Neuronal stem cell (in vitro differentiated cells): ENCODE measurements around the gene ISLR2. TPM values are rescaled to one million over a fixed set of nuclear protein-coding genes. Genes with fewer than 3 reads are reported as not detected.
"Not testable (repeated sequence)": the region's sequence is repeated elsewhere in the genome, so short reads cannot be mapped to it uniquely, and the experiment has no call there.

ENCODE experiments used
- DNase-seq: peaks from one replicate; pipeline ENCODE4 v3.0.0-alpha.2; 2013; ENCODE audit warnings: low spot score
- H2AFZ ChIP-seq: one replicate; pipeline ENCODE4 v1.6.1; 2013; ENCODE audit warnings: mild to moderate bottlenecking, low read length, inconsistent platforms
- H2AK5ac ChIP-seq: 2 replicates; pipeline ENCODE4 v1.6.1; 2013; ENCODE audit warnings: low read depth, mild to moderate bottlenecking, inconsistent platforms, low read length, moderate library complexity, mixed read lengths
- H2BK120ac ChIP-seq: 2 replicates; pipeline ENCODE4 v1.6.1; 2013; ENCODE audit warnings: low read depth, mild to moderate bottlenecking, inconsistent platforms, low read length, moderate library complexity, mixed read lengths
- H2BK12ac ChIP-seq: one replicate; pipeline ENCODE4 v1.6.1; 2013; ENCODE audit warnings: low read length, inconsistent platforms
- H2BK15ac ChIP-seq: 2 replicates; pipeline ENCODE4 v1.6.1; 2013; ENCODE audit warnings: mild to moderate bottlenecking, low read length, inconsistent platforms, mixed read lengths
- H2BK5ac ChIP-seq: one replicate; pipeline ENCODE4 v1.6.1; 2013; ENCODE audit warnings: inconsistent platforms, mild to moderate bottlenecking, low read length, moderate library complexity
- H3K14ac ChIP-seq: one replicate; pipeline ENCODE4 v1.6.1; 2013; ENCODE audit warnings: low read length, inconsistent platforms
- H3K18ac ChIP-seq: 2 replicates; pipeline ENCODE4 v1.6.1; 2013; ENCODE audit warnings: low read length, inconsistent platforms
- H3K23ac ChIP-seq: 2 replicates; pipeline ENCODE4 v1.6.1; 2013; ENCODE audit warnings: low read depth, mild to moderate bottlenecking, mixed read lengths, low read length, inconsistent platforms; ENCODE audit not compliant: poor library complexity
- H3K27ac ChIP-seq: replicated peaks from 3 replicates; pipeline ENCODE4 v1.5.1; 2013; ENCODE audit warnings: low read length, inconsistent platforms
- H3K27me3 ChIP-seq, 3 experiments: 2 replicates each; pipeline ENCODE4 v1.6.1; 2013; ENCODE audit warnings: low read length in 3 of 3, mild to moderate bottlenecking in 2 of 3, inconsistent platforms in 1 of 3, low read depth in 1 of 3, mixed read lengths in 1 of 3, moderate library complexity in 1 of 3; ENCODE audit not compliant: control insufficient read depth in 3 of 3, insufficient read depth in 3 of 3
- H3K36me3 ChIP-seq, 2 donors: replicated peaks in 1 of 2; 2 replicates each; pipeline ENCODE4 v1.6.1; 2013; ENCODE audit warnings: low read length in 2 of 2; ENCODE audit not compliant: control insufficient read depth in 2 of 2, insufficient read depth in 2 of 2
- H3K4ac ChIP-seq: 2 replicates; pipeline ENCODE4 v1.6.1; 2013; ENCODE audit warnings: inconsistent platforms, mild to moderate bottlenecking, low read length, moderate library complexity
- H3K4me1 ChIP-seq, 2 donors: 1 replicate in 1 of 2; 2 replicates in 1 of 2; pipeline ENCODE4 v1.6.1; 2013; ENCODE audit warnings: low read length in 2 of 2, low read depth in 1 of 2; ENCODE audit not compliant: control insufficient read depth in 2 of 2, insufficient read depth in 1 of 2
- H3K4me2 ChIP-seq: one replicate; pipeline ENCODE4 v1.6.1; 2013; ENCODE audit warnings: mild to moderate bottlenecking, low read length, inconsistent platforms; ENCODE audit not compliant: insufficient read depth, poor library complexity, severe bottlenecking
- H3K4me3 ChIP-seq, 2 donors: 2 replicates each; pipeline ENCODE4 v1.5.1; 2013; ENCODE audit warnings: low read length in 2 of 2, mild to moderate bottlenecking in 2 of 2, inconsistent platforms in 1 of 2, moderate library complexity in 1 of 2
- H3K79me1 ChIP-seq: one replicate; pipeline ENCODE4 v1.6.1; 2013; ENCODE audit warnings: low read depth, mild to moderate bottlenecking, inconsistent platforms, low read length, moderate library complexity
- H3K9ac ChIP-seq: one replicate; pipeline ENCODE4 v1.6.1; 2013; ENCODE audit warnings: mild to moderate bottlenecking, low read depth, low read length, inconsistent platforms; ENCODE audit not compliant: poor library complexity
- H3K9me3 ChIP-seq, 2 donors: replicated peaks in 1 of 2; 2 replicates each; pipeline versions ENCODE3 to v1.6.1; 2013; ENCODE audit warnings: low read length in 2 of 2, mild to moderate bottlenecking in 2 of 2, inconsistent platforms in 1 of 2, low read depth in 1 of 2, mixed read lengths in 1 of 2, moderate library complexity in 1 of 2; ENCODE audit not compliant: control insufficient read depth in 2 of 2, insufficient read depth in 1 of 2
- H4K8ac ChIP-seq: one replicate; pipeline ENCODE4 v1.6.1; 2013; ENCODE audit warnings: low read depth, mild to moderate bottlenecking, inconsistent platforms, low read length, moderate library complexity
- H4K91ac ChIP-seq: one replicate; pipeline ENCODE4 v1.6.1; 2013; ENCODE audit warnings: low read length, low read depth, mild to moderate bottlenecking, inconsistent platforms; ENCODE audit not compliant: poor library complexity
- WGBS, 2 donors: extraction: QIAGEN DNeasy Blood & Tissue Kit; methylation state at CpG; one replicate each; pipeline ENCODE4 v1.1.7; 2013; ENCODE audit warnings: missing lambda C conversion rate in 2 of 2, mixed read lengths in 1 of 2; ENCODE audit not compliant: insufficient read length in 2 of 2, insufficient replicate concordance in 1 of 2; ENCODE audit errors: extremely low coverage in 2 of 2; 5-methylcytosine and 5-hydroxymethylcytosine counted together
- polyA plus RNA-seq, 2 experiments: library from polyadenylated mRNA; stranded (reverse); fragments of 200-250 nt; gene quantifications; one replicate each; pipeline ENCODE4 v1.2.3, GENCODE V29; 2013

The ISLR2 gene
- 0.10 TPM for polyA plus RNA-seq (2013, experiment 1 of 2)
- polyA plus RNA-seq (2013, experiment 2 of 2), result 0.17 TPM

GRCh38 chr15:74130155-74130848 lies at the start of gene ISLR2:
ISLR2 (plus strand) TSS chr15:74130586; CDS start chr15:74132755, 2,169 bp downstream.
- Histone ChIP-seq H3K79me1 (peaks cover 6% of the 10 kb centered on the region), H3K4me1 (peaks cover 29 to 37% of the 10 kb centered on the region in 2 donors), H3K18ac (peak within 1 kb of the TSS; percentile 95), H2AFZ (peak within 1 kb of the TSS; percentile 90), H3K4ac (no peak within 1 kb of the TSS), H2BK15ac (peak within 1 kb of the TSS; percentile 54), H3K23ac (peak within 1 kb of the TSS; percentile 94), H3K27me3 (peaks cover 64 to 84% (median 75%) of the 10 kb centered on the region in 3 experiments), H3K4me2 (peak within 1 kb of the TSS; percentile 82), H2AK5ac (peak within 1 kb of the TSS; percentile 98), H3K14ac (peak within 1 kb of the TSS; percentile 67), H2BK120ac (peak within 1 kb of the TSS; percentile 51), H3K36me3 (no peaks in the 10 kb centered on the region), H3K4me3 (peak within 1 kb of the TSS; percentile 48 to 63), H2BK12ac (peak within 1 kb of the TSS; percentile 97), H3K9ac (peak within 1 kb of the TSS; percentile 78), H3K27ac (no peak within 1 kb of the TSS), H3K9me3 (peaks cover 25 to 27% of the 10 kb centered on the region in 2 donors), H4K8ac (no peak within 1 kb of the TSS), H4K91ac (peak within 1 kb of the TSS; percentile 73), H2BK5ac (no peak within 1 kb of the TSS)
- DNase-seq, result no peak
- no CpG with 5 or more reads among the region's 53 CpGs for WGBS, 2 donors

GRCh38 chr15:74082450-74082849 lies 47.9 kb upstream of the ISLR2 start, which contains the start of gene GOLGA6A:
GOLGA6A (minus strand) TSS chr15:74082550; CDS start chr15:74082509, 41 bp downstream.
- not testable (repeated sequence) for H3K9ac ChIP-seq, H3K4me2 ChIP-seq, H3K18ac ChIP-seq, H3K23ac ChIP-seq, H3K4me3 ChIP-seq, H2AK5ac ChIP-seq, H2BK5ac ChIP-seq, H3K14ac ChIP-seq, H3K79me1 ChIP-seq, H3K4ac ChIP-seq, H2AFZ ChIP-seq, H2BK15ac ChIP-seq, H4K8ac ChIP-seq, H2BK12ac ChIP-seq, H3K4me1 ChIP-seq, H3K9me3 ChIP-seq, H4K91ac ChIP-seq, DNase-seq, H3K27me3 ChIP-seq, H2BK120ac ChIP-seq, H3K36me3 ChIP-seq, H3K27ac ChIP-seq
- WGBS, 2 donors, result no CpG with 5 or more reads among the region's 7 CpGs

GRCh38 chr15:74094567-74094966 lies 35.8 kb upstream of the ISLR2 start:
- not testable (repeated sequence) for H2AFZ ChIP-seq, H3K9me3 ChIP-seq

GRCh38 chr15:74095610-74096009 lies 34.8 kb upstream of the ISLR2 start:
- not testable (repeated sequence) for H3K27me3 ChIP-seq, H4K91ac ChIP-seq, H3K14ac ChIP-seq, DNase-seq, H4K8ac ChIP-seq, H2BK15ac ChIP-seq, H3K4me2 ChIP-seq, H3K18ac ChIP-seq, H3K27ac ChIP-seq, H2BK5ac ChIP-seq, H3K9ac ChIP-seq, H3K4ac ChIP-seq, H2AK5ac ChIP-seq, H3K4me3 ChIP-seq, H3K9me3 ChIP-seq, H3K23ac ChIP-seq, H2BK120ac ChIP-seq, H2BK12ac ChIP-seq, H2AFZ ChIP-seq, H3K4me1 ChIP-seq, H3K36me3 ChIP-seq, H3K79me1 ChIP-seq
- no CpG with 5 or more reads among the region's 10 CpGs for WGBS, 2 donors

More at GRCh38 chr15:74094567-74094966, 35.8 kb upstream of the ISLR2 start:
- not testable (repeated sequence) for H3K27me3 ChIP-seq, H3K36me3 ChIP-seq, H3K27ac ChIP-seq, H4K91ac ChIP-seq, H3K4me3 ChIP-seq, H3K4ac ChIP-seq, H2AK5ac ChIP-seq, H3K9ac ChIP-seq, H3K79me1 ChIP-seq, H2BK5ac ChIP-seq, H3K4me2 ChIP-seq, H2BK120ac ChIP-seq, H3K23ac ChIP-seq, H2BK15ac ChIP-seq, H3K14ac ChIP-seq, DNase-seq, H4K8ac ChIP-seq, H2BK12ac ChIP-seq, H3K4me1 ChIP-seq, H3K18ac ChIP-seq
- no CpG with 5 or more reads among the region's 2 CpGs for WGBS, 2 donors
